Cerebellar nuclear complex (tissue), 1 donor: Measurements from ENCODE around the gene GPT2.

Source experiments
- DNase-seq, 2 experiments: peaks; one replicate each; lab custom pipeline; 2025; lab: John Stamatoyannopoulos, UW

GPT2 gene, protein sequence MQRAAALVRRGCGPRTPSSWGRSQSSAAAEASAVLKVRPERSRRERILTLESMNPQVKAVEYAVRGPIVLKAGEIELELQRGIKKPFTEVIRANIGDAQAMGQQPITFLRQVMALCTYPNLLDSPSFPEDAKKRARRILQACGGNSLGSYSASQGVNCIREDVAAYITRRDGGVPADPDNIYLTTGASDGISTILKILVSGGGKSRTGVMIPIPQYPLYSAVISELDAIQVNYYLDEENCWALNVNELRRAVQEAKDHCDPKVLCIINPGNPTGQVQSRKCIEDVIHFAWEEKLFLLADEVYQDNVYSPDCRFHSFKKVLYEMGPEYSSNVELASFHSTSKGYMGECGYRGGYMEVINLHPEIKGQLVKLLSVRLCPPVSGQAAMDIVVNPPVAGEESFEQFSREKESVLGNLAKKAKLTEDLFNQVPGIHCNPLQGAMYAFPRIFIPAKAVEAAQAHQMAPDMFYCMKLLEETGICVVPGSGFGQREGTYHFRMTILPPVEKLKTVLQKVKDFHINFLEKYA

DNA sequence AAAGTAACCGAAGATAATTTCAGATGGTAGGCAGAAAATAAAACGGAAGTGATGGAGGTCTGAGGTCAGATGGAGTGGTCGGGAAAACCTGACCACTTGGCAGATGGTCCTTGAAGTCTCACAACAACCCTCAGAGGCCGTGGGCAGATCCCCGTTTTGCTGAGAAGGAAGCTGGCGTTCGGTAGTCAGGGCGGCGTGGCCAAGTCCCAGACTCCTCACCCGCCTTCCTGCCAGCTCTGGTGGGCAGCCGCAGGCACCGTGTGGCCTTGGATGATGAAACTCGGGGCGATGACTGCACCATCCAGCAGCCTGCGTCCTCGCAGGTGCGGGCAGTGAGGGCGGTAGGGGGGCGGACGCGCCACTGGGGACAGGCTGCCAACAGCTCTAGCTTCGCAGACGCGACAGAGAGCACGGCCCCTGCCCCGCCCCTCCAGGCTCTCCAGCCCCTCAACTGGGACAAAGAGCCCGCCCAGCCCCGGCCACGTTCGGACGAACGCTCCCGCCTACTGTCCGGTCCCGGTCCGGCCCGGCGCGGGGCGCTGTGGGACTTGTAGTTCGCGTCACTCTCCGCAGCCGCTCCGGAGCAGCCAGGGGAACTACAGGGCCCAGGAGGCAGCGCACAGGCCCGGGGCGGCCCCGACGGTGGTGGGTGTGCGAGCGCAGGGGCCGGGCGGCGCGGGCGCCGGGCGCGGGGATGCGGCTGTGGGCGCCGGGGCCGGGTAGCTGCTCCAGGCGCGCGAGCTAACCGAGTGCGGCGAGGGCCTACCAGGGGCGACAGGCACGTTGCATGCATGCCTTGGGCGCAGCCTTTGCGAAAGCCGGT lies at the start of gene GPT2:
TSS of gene GPT2 (plus strand) at position 673 of the 823 bp plus-strand sequence. CDS start 354 bp downstream, outside the sequence.
- DNase-seq, result peak; percentile 52 to 91

DNA sequence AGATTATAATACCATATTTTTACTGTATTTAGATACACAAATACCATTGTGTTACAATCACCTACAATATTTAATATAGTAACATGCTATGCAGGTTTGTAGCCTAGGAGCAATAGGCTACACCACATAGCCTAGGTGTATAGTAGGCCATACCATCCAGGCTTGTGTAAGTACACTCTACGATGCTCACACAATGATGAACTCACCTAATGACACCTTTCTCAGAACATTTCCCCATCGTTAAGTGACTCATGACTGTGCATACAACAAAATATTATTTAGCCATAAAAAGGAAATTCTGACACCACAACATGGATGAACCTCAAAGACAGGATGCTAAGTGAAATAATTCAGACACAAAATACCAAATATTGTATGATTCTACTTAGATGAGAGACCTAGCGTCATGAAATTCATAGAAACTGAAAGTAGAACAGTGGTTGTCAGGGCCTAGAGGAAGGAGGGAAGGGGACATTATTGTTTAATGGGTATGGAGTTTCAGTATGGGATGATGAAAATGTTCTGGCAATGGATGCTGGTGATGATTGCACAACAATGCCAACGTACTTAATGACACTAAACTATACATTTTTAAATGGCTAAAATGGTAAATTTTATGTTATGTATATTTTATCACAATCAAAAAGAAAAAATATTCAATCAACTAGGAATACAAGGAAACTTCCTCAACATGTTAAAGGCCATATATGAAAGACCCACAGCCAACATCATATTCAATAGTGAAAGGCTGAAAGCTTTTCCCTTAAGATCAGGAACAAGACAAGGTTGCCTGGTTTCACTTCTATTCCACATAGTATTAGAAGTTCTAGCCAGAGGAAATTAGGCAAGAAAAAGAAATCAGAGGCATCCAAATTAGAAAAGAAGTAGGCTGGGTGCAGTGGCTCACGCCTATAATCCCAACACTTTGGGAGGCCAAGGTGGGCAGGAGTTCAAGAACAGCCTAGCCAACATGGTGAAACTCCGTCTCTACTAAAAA lies 47.3 kb upstream of the GPT2 start:
- DNase-seq, result no peak

DNA sequence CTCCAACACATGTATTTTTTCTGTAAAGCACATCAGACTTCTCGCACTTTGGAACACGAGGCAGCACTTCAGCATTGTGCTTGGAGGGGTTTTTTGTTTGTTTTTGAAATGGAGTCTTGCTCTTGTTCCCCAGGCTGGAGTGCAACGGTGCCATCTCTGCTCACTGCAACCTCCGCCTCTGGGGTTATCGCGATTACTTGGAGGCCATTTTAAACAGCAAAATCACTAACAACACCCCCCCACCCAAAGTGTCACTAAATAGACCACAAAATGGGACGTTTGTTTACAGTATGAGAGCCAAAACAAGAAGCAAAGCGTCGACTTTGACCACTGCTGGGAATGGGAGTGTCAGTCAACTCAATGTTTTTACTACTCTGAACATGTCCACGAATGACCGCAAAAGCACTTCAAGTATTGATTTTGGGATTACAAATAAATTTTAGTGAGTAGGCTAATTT lies 44.1 kb upstream of the GPT2 start:
- no peak for DNase-seq

DNA sequence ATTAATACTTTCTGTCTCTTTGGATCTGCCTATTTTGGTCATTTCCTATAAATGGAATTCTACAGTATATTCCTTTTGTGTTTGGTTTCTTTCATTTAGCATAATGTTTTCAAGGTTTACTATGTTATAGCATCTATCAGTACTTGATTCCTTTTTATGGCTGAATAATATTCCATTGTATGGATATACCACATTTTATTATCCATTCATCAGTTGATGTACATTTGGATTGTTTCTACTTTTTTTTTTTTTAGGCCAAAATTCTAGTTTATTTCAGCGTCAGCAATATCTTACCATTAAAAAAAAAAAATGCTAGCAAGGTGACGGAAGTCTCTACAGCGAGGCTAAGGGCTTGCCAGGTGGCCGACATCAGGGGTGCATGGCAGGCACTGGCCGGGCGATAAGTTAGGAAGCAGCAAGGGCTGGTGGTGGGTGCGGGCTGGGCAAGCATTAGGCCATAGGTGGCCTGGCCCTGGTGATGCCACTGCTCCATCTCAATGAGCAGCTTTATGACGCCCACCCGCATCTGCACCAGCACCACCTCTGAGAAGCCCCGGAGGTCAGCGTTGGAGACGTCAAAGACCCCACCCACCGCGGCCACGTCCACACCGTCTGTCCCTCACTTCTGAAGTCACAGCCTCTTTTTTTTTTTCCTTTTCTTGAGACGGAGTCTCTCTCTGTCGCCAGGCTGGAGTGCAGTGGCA lies 41.8 kb upstream of the GPT2 start:
- no peak for DNase-seq

DNA sequence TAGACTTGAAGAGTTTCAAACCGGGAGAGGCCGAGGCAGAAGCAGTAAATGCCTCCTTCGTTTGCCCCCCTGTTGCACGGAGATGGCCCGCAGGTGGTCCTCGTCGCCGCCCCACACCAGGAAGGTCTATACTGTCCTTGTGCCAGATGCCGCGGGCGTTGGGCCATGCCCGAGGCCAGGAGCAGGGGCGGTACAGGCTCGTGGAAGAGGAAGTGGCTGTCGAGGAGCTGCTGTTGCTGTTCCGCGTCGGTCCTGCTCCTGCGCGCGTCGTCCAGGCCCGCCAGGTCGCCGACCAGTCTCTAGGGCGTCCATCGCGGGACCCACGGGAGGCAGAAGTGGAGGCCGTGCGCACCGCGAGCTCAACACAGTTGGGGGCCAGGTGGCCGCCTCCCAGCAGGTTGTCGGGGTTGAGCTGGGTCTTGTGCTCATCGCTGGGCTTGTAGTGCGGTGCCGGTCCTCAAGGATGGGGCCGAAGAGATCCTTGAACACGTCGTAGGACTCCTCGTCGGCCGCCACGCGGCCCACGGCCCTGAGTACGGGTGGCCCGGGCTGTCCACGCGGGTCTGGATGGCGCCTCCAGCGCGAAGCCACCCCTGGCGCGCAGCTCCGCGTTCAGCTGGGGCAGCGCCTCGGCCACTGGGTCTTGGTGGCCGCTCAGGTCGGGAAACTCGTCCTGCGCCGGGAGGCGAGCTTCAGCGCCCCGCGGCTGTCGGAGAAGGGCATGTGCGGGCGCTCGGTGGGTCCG lies 40.1 kb upstream of the GPT2 start:
- DNase-seq, result no peak

DNA sequence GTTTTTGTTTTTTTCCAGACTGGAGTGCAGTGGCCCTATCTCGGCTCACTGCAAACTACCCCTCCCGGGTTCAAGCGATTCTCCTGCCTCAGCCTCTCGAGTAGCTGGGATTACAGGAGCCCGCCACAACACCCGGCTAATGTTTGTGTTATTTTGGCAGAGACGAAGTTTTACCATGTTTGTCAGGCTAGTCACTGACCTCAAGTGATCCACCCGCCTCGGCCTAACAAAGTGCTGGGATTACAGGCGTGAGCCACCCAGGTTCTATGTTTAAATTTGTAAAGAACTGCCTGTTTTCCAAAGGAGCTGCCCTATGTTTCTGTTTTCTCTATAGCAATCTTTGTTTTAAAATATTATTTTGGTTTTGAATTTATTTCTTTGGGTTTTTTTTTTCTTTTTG lies 39.4 kb upstream of the GPT2 start:
- DNase-seq, result no peak

DNA sequence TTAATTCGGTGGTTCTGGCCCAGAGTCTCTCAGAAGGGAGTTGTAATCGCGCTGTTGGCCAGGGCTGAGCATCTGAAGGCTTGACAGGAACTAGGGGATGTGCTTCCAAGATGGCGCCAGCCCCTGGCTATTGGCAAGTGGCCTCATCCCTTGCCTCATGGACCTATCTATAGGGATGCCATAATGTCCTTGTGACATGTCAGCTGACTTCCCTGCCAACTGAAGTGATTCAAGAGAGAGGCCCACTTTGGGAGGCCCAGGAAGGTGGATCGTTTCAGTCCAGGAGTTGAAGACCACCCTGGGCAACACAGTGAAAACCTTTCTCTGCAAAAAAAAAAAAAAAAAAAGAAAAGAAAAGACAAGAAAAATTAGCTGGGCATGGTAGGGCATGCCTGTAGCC lies 38.2 kb upstream of the GPT2 start:
- no peak for DNase-seq

DNA sequence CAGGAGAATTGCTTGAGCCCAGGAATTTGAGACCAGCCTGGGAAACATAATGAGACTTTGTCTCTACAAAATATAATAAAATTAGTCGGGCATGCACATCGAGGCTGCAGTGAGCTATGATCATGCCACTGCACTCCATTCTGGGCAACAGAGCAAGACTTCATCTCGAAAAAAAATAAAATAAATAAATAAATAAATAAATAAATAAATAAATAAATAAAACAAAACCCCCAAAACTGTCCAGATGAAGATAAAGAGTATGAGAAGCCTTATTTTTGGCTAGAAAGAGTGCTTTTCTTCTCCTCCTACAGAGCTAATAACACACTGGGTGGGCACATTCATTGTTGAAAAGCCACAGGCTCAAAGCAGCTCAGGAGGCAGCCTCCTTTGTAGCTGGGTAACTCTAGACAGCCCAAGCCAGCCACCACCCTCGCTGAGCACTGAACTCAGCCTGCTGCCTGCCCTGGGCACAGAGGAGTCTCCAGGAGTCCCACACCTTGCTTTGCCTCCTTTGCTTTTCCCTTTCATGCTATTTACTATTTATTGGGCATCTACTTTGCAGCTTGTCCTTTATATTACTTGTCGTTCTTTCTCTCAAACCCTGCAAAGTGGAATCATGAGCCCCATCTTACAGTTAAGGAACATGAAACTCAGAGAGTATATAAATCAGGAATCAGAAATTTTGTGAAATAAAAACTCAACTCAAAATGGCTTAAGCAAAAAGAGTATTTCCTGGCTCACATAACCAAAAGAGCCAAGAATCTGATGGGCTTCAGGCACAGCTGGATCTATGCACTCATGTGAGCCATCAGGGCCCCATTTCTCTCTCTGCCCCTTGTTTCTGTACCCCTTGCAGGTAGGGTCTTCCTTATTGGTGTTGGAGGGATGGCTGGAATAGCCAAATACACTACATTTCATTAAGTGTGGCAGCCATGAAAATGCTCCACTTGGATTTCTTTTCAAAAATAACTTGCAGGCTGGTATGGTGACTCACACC lies 35.1 kb upstream of the GPT2 start:
- DNase-seq, result no peak

DNA sequence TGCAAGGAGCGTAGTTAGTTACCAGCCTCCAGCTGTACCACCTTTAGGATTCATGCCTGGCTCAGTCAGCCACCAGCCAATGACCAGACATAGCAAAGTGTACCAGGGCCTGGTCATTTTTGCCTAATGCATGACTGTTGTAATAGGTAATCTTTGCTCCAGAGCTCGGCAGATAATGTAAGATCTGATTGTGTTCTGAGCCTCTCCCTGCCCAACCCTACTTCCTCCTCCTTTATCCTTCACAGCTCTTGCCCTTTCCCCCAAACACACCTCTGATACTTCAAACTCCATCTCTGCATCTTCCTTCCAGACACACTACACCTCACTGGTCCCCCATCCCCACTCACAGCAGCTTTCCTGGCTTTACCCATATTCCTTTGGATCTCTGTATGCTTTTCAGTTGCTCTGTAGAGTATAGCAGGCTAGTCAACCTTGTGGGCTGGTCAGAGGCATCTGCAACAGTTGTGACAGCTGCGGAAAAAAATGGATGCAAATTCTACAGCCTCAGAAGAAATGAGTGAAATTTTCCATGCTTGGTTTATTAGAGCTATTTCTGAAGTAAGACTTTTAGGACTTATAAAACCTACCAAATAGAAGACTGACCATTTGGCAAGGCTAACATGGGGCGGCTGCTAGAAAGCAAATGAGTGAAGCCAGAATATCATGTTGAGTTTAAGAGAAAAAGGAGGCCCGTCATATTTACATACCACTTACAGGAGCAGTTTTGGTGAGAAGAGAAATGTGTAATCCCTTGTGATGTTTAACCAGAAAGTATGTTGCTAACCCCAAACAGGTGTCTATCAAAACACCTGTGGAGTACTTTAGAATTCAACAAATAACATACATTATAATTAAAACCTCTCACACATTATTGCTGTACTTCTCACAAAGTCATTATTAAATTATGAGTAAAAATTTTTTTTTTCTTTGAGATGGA lies 33.3 kb upstream of the GPT2 start:
- no peak for DNase-seq

DNA sequence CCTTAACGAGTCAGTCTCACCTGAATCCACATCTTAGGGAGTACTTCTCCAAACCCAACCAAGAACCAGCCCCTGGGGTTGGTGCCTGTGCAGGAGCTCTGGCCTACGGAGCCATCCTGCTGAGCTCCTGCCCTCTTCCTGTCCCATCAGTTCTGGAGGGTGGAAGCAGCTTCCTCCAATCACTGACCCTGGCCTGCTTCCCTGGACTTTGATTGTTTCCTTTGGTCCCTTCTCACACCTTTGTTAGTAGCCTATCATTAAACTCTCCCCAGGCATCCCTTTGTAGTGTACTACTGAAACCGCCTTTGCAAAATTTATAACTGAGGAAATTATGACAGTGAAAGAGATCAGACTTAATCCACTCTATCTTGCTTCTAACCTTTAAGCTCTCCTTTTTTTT lies 32.0 kb upstream of the GPT2 start:
- DNase-seq, result no peak

DNA sequence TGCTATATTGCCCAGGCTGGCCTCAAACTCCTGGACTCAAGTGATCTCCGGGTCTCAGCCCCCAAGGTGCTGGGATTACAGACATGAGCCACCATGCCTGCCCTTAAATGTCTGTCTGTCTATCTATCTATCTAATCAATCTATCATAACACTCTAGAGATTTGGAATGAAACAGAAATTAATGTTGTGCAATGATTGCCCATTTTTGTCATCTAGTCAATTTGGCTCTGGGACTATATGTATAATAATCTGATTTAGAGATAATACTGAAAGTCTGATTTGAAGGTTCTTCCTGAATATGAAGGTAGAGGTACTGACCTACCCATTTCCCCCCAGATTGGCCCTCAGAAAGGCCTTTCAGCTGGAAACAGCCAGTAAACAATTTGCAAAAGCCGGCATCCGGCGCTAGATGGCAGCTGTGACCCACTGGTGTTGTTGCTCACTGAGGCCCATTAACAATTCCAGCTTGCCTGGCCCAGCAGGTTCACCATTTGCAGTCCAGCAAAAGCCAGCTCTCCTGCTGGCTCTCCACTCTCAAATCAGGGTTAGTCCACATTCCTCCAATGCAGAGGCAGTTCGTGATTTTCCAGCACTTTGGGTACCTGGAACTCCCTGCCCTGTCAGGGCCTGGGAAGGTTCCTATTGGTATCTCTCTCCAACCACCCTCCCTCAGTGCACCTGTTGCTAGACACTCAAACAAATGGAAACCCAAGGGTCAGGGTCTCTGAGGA lies 30.3 kb upstream of the GPT2 start:
- DNase-seq, result peak; percentile 21 to 74

DNA sequence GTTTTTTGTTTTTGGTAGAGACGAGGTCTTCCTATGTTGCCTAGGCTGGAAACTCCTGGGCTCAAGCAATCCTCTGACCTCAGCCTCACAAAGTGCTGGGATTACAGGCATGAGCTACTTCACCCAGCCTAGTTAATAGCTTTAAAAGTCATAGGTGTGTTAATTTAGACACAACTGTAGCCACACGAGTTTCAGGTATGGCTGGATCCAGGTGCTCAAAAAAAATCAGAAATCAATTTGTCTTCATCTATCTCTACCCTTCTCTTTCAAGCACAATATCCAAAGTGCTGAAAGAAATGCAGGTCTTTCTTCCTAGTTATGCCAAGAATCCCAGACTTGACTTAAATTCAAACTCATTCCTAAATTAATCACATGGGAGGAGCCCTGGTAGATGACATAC lies 29.3 kb upstream of the GPT2 start:
- DNase-seq, result no peak

DNA sequence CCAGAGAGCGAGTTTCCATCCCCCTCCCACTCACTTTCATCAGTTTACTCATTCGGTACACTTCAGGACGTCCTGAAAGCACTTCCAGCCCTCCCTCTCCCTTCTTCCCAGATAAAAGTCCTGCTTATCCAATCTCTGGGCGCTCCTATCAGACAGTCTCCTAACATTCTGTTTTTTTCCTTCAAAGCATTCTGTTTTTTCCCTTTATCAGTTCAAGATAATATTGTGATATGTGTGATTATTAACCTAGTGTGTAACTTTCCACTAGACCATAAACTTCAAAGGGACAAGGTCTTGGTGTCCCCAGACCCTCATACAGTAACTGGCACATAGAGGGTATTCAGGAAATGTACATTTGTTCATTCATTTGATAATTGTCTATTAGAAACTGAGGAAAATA lies 28.8 kb upstream of the GPT2 start:
- no peak for DNase-seq

DNA sequence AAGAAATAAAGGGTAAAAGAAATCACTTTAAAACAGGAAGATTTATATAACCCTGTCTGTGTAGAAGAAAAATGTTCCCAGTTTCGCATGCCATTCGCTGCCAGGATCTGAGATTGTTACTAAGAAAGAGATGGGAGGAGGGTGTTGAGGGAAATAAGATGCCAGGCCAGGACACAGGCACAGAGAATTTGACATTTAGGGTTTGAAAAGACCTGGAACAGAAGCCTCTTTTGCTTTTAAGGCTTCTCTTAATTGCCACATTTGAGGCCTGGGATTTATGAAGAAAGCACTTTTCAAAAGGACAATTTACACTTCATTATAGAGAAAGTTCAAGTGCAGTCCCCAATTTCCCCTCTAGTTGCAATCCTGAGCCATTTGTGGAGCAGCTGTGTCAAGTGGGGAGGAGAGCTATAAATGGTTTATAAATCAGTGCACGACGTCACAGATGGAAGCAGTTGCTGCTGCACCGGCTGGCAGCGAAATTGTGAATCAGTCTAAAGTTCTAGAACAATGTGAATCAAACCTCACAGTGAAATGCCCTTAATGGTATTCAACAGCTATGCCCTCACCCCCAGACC lies 26.7 kb upstream of the GPT2 start:
- DNase-seq, result no peak

DNA sequence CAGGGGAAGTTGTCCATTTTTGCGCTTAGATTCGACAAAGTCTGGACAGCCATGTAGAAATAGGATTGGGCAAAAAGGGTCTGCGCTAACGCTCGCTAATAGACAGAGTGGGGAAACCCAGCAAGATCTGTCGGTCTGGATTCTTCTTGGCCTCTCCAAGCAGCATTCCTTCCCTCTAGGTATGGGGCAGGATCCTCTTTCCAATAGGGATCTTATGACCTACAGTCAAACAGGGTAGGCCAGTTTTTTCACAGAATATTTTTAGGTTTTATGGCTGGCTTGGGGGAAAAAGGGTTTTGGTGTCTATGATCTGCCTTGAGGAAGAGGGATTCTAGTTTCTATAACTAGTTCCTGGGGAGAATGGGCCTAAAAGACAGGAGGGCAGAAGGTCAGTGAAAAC lies 26.0 kb upstream of the GPT2 start:
- DNase-seq, result no peak

DNA sequence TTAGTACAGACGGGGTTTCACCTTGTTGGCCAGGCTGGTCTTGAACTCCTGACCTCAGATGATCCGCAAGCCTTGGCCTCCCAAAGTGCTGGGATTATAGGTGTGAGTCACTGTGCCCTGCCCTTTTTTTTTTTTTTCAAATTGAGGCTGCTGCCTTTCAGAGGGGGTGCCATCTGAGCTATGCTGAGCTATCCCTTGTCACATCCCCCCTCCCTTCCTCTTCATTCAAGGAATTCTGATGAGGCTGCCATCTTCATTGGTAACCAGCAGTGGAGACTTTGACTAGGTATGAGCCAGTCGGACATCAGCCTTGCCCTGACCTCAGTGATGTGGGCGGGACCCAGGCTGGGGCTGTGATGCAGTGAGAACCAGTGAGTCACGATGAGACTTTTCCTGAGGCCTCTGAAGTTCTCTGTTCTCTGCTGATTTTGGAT lies 24.4 kb upstream of the GPT2 start:
- no peak for DNase-seq
